K562 (cell line): ENCODE results near the gene NRXN3. TPM values are rescaled to one million over a fixed set of nuclear protein-coding genes. Genes with fewer than 3 reads are reported as not detected.

Experiments used
- ATAC-seq: fragments of 200-7000 bp; cut with Tn5 transposase; 3 replicates; pipeline ENCODE4 v1.9.1; 2020; ENCODE audit warnings: moderate library complexity
- BruUV-seq: library from RNA; stranded (reverse); fragments of 400-500 nt; replicated peaks from 2 replicates; lab custom pipeline; 2021; lab: Mats Ljungman, UMichigan
- CTCF ChIA-PET: fragments of 300-600 bp; formaldehyde crosslinking; extraction: SDS; loops from one replicate; lab custom pipeline; 2021; ENCODE audit warnings: low intra/inter-chr PET ratio; lab: Yijun Ruan, JAX
- POLR2A ChIA-PET: fragments of 300-600, 350-650 bp; sonication (Branson Sonifier 250); formaldehyde crosslinking; extraction: SDS; loops from one replicate; lab custom pipeline; 2021; ENCODE audit warnings: antibody characterized with exemption, inconsistent platforms; lab: Yijun Ruan, JAX
- DNase-seq, 4 experiments: peaks; one replicate each; pipeline versions ENCODE4 v3.0.0 to v3.0.0-alpha.2; 2011 to 2018; ENCODE audit warnings: low spot score in 3 of 4, mixed read lengths in 3 of 4; ENCODE audit errors: extremely low read depth in 1 of 4
- FAIRE-seq: peaks from 2 replicates; lab custom pipeline; 2011; peaks lifted over from hg19 to GRCh38; lab: Jason Lieb, UNC
- H2AFZ ChIP-seq: 2 replicates; pipeline ENCODE4 v1.6.0; 2011; ENCODE audit warnings: low read depth, low read length, control low read depth, inconsistent platforms
- H3K27ac ChIP-seq: fragments of 200-600 bp; 3 replicates; pipeline ENCODE4 v1.8.0; 2011; ENCODE audit warnings: low read depth, mild to moderate bottlenecking, control low read depth, inconsistent platforms, low read length, moderate library complexity, mixed read lengths; ENCODE audit errors: extremely low read depth
- H3K27me3 ChIP-seq, 2 experiments: fragments of 300-600 bp in 1 of 2; 2 replicates in 1 of 2; 3 replicates in 1 of 2; pipeline versions ENCODE4 v1.6.0 to v1.8.0; 2011; ENCODE audit warnings: inconsistent platforms in 2 of 2, low read length in 2 of 2, mild to moderate bottlenecking in 1 of 2, mixed read lengths in 1 of 2, moderate library complexity in 1 of 2; ENCODE audit not compliant: control insufficient read depth in 2 of 2, insufficient read depth in 2 of 2
- H3K36me3 ChIP-seq: fragments of 300-600 bp; 3 replicates; pipeline ENCODE4 v1.8.0; 2011; ENCODE audit warnings: mild to moderate bottlenecking, low read length, inconsistent platforms; ENCODE audit not compliant: control insufficient read depth, insufficient read depth
- H3K4me1 ChIP-seq, 2 experiments: fragments of 200-600 bp in 1 of 2; replicated peaks in 1 of 2; 2 replicates in 1 of 2; 3 replicates in 1 of 2; pipeline versions ENCODE4 v1.5.1 to v1.8.0; 2011; ENCODE audit warnings: inconsistent platforms in 2 of 2, low read length in 2 of 2, mild to moderate bottlenecking in 1 of 2, mixed read lengths in 1 of 2, moderate library complexity in 1 of 2; ENCODE audit not compliant: control insufficient read depth in 2 of 2, insufficient read depth in 2 of 2
- H3K4me2 ChIP-seq: 2 replicates; pipeline ENCODE4 v1.6.1; 2011; ENCODE audit warnings: low read length, control low read depth, inconsistent platforms, mixed read lengths; ENCODE audit not compliant: insufficient read depth
- H3K4me3 ChIP-seq: fragments of 200-600 bp; sonication (generic), shearing (Covaris generic); 2 replicates; pipeline ENCODE4 v1.5.1; 2016; ENCODE audit warnings: control low read depth, inconsistent platforms
- H3K79me2 ChIP-seq: fragments of 200-600 bp; 3 replicates; pipeline ENCODE4 v1.8.0; 2011; ENCODE audit warnings: low read length, inconsistent platforms; ENCODE audit not compliant: control insufficient read depth, insufficient read depth
- H3K9ac ChIP-seq, 2 experiments: 2 replicates each; pipeline versions ENCODE4 v1.6.0 to v1.6.1; 2011; ENCODE audit warnings: low read depth in 2 of 2, low read length in 2 of 2, control low read depth in 1 of 2, inconsistent platforms in 1 of 2, mild to moderate bottlenecking in 1 of 2, mixed read lengths in 1 of 2; ENCODE audit not compliant: insufficient read depth in 1 of 2
- H3K9me1 ChIP-seq: one replicate; pipeline ENCODE4 v1.6.0; 2011; ENCODE audit warnings: inconsistent platforms, mild to moderate bottlenecking, low read length, moderate library complexity; ENCODE audit not compliant: control insufficient read depth, insufficient read depth
- H3K9me3 ChIP-seq: replicated peaks from 2 replicates; pipeline ENCODE4 v1.5.1; 2011; ENCODE audit warnings: low read depth, low read length, inconsistent platforms; ENCODE audit not compliant: control insufficient read depth, insufficient read depth
- H4K20me1 ChIP-seq: replicated peaks from 2 replicates; pipeline ENCODE4 v1.6.1; 2011; ENCODE audit warnings: low read length, inconsistent platforms, mixed read lengths; ENCODE audit not compliant: control insufficient read depth, insufficient read depth
- ARID3A ChIP-seq: IDR thresholded peaks from 2 replicates; pipeline ENCODE4 v1.6.1; 2012; ENCODE audit warnings: low read depth, low read length, improper control_type of control experiment, borderline replicate concordance
- ATF4 ChIP-seq: fragments of 450-650 bp; formaldehyde crosslinking; IDR thresholded peaks from 2 replicates; pipeline ENCODE4 v1.4.0; 2022; ENCODE audit warnings: mild to moderate bottlenecking, moderate library complexity
- CBX8 ChIP-seq: fragments of 200-600 bp; sonication (generic); IDR thresholded peaks from 2 replicates; pipeline ENCODE4 v1.6.1; 2012; ENCODE audit warnings: borderline replicate concordance, mixed run types, low read depth, mild to moderate bottlenecking, moderate library complexity, mixed read lengths, low read length, control low read depth, inconsistent platforms; ENCODE audit not compliant: poor library complexity, severe bottlenecking; ENCODE audit errors: extremely low read depth
- CREBBP ChIP-seq: IDR thresholded peaks from one replicate; pipeline ENCODE4 v1.6.1; 2012; ENCODE audit warnings: low read depth, mild to moderate bottlenecking, control low read depth, inconsistent platforms, low read length
- DPF2 ChIP-seq: fragments of 450-650 bp; IDR thresholded peaks from 2 replicates; pipeline ENCODE4 v1.6.1; 2016
- JUND ChIP-seq, 2 experiments: IDR thresholded peaks; 2 replicates in 1 of 2; 3 replicates in 1 of 2; pipeline ENCODE4 v1.6.1; 2011; ENCODE audit warnings: borderline replicate concordance in 2 of 2, low read depth in 2 of 2, low read length in 2 of 2, improper control_type of control experiment in 1 of 2, missing biosample characterization in 1 of 2, missing genetic modification characterization in 1 of 2, missing genetic modification reagents in 1 of 2
- MTF1 ChIP-seq: fragments of 250-450 bp; sonication (Bioruptor Pico); IDR thresholded peaks from 2 replicates; pipeline ENCODE4 v1.9.0; 2021; ENCODE audit warnings: moderate library complexity, mild to moderate bottlenecking, inconsistent platforms, borderline replicate concordance
- MYBL2 ChIP-seq, 2 experiments: fragments of 450-650 bp in 1 of 2; sonication (generic) in 1 of 2; formaldehyde crosslinking in 1 of 2; IDR thresholded peaks; 2 replicates each; pipeline versions ENCODE4 v1.6.1 to v1.8.1; 2017 to 2022; ENCODE audit warnings: borderline replicate concordance in 1 of 2, inconsistent platforms in 1 of 2, low read depth in 1 of 2, mild to moderate bottlenecking in 1 of 2, missing genetic modification reagents in 1 of 2, moderate library complexity in 1 of 2
- NFE2 ChIP-seq: IDR thresholded peaks from 2 replicates; pipeline ENCODE4 v1.6.1; 2014; ENCODE audit warnings: antibody characterized with exemption, low read depth
- NFIX ChIP-seq: fragments of 250-450 bp; sonication (Bioruptor Pico); IDR thresholded peaks from 2 replicates; pipeline ENCODE4 v1.4.0; 2020; ENCODE audit warnings: low read depth, mild to moderate bottlenecking, moderate library complexity
- RBM34 ChIP-seq: fragments of 200-400 bp; formaldehyde crosslinking; IDR thresholded peaks from 2 replicates; pipeline ENCODE4 v1.6.1; 2018; ENCODE audit warnings: low read length, borderline replicate concordance; ENCODE audit not compliant: insufficient read depth
- SREBF2 ChIP-seq: sonication (generic); formaldehyde crosslinking; IDR thresholded peaks from 2 replicates; pipeline ENCODE4 v1.4.0; 2020; ENCODE audit warnings: mild to moderate bottlenecking, missing genetic modification reagents
- WHSC1 ChIP-seq: IDR thresholded peaks from one replicate; pipeline ENCODE4 v1.6.1; 2012; ENCODE audit warnings: low read length, control low read depth, inconsistent platforms
- ZBTB49 ChIP-seq: sonication (generic); formaldehyde crosslinking; IDR thresholded peaks from 2 replicates; pipeline ENCODE4 v1.8.0; 2022; ENCODE audit warnings: missing genetic modification reagents, mild to moderate bottlenecking, borderline replicate concordance
- ZNF239 ChIP-seq: fragments of 250-450 bp; sonication (Bioruptor Pico); IDR thresholded peaks from 2 replicates; pipeline ENCODE4 v1.4.0; 2020; ENCODE audit warnings: mild to moderate bottlenecking
- ZNF707 ChIP-seq: fragments of 250-450 bp; sonication (Bioruptor Pico); conservative IDR thresholded peaks from 2 replicates; pipeline ENCODE4 v1.8.0; 2022; ENCODE audit warnings: inconsistent platforms, mild to moderate bottlenecking, moderate library complexity
- WGBS: fragments of 100-300 bp; shearing (Covaris generic); methylation state at CpG from one replicate; pipeline ENCODE4 v1.1.6; 2016; ENCODE audit warnings: low coverage, mixed read lengths; ENCODE audit not compliant: insufficient coverage; ENCODE audit errors: missing lambda C conversion rate; 5-methylcytosine and 5-hydroxymethylcytosine counted together
- in situ Hi-C: fragments of 300-500 bp; cut with MboI; formaldehyde crosslinking; loops from 4 replicates; pipeline ENCODE4 v1.15.0; 2018; ENCODE audit warnings: inconsistent platforms, mixed read lengths
- intact Hi-C: fragments of 100-400 bp; cut with micrococcal nuclease; formaldehyde crosslinking; loops from 2 replicates; pipeline ENCODE4 v1.14.2; 2022
- polyA plus RNA-seq, 8 experiments: library from polyadenylated mRNA; depleted of rRNA in 4 of 8; stranded (reverse) in 5 of 8; unstranded in 3 of 8; fragments of >200 nt; fragmentation: Nextera tagmentation in 2 of 8; fragmentation: Illumina TruSeq in 1 of 8; extraction: Ambion mirVana in 2 of 8; extraction: Trizol in 1 of 8; gene quantifications; 2 replicates each; pipeline versions ENCODE4 v1.2.1 to v1.2.3, GENCODE V29; 2011 to 2014; ENCODE audit warnings: inconsistent platforms in 1 of 8, missing spikeins in 1 of 8
- total RNA-seq, 7 experiments: library from RNA; depleted of rRNA in 6 of 7; stranded (reverse); fragments of >200 nt in 6 of 7; fragmentation: Illumina TruSeq in 2 of 7; extraction: Trizol in 2 of 7; gene quantifications; 2 replicates each; pipeline versions ENCODE4 v1.2.1 to v1.2.3, GENCODE V29; 2011 to 2021; ENCODE audit warnings: low replicate concordance in 1 of 7

The NRXN3 gene
- total and polyA plus RNA-seq, 9 of the 15 experiments (the other 6 are each of a cell fraction or from before 2014, with no cell fraction given), result 0.09 TPM; not detected in 8

DNA sequence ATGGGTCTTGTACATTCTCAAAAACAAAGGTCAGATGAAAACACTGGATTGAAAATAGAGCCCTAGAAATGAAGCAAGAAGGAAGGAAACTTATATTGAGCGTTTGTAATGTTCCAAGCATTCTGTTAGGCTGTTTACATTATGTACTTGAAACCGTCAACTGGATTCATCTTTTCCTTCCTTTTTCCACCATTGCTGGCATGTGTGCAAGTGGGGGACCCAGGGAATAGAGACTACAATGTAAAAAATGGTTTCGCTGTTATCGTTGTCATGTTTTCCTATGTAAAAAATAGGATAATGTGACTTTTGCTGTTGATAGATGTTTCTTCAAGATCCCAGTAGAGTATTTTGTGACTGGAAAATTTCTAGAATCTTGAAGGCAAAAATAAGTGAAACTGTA is 913.2 kb downstream of the NRXN3 start (continued):
- TF ChIP-seq MYBL2 (IDR thresholded peaks at IDR 0.05; ENCODE audit: low read depth) (no peak), MYBL2 (CRISPR knock-in tag; IDR thresholded peaks at IDR 0.05; ENCODE audit: borderline replicate concordance) (no peak), CBX8 (no peak), WHSC1 (no peak), RBM34 (no peak), DPF2 (no peak)

- H3K4me3 ChIP-seq, result no peak overlapping the region
- H2AFZ ChIP-seq, result no peak overlapping the region
- H3K9me3 ChIP-seq, result no peaks in the 10 kb centered on the region
- DNase-seq (no peak), ATAC-seq (no peak), FAIRE-seq (no peak)
- intact Hi-C loops, result no loop called here
- no peaks in the 10 kb centered on the region for H3K79me2 ChIP-seq
- no peaks in the 10 kb centered on the region for H3K27me3 ChIP-seq
- H3K4me2 ChIP-seq, result no peak overlapping the region
- H3K36me3 ChIP-seq, result no peaks in the 10 kb centered on the region
- no peaks in the 10 kb centered on the region for H3K4me1 ChIP-seq
- ChIA-PET CTCF (no interaction called here), POLR2A (no interaction called here)
- WGBS, result 3% methylated on average over 4 of the region's 4 CpGs
- no TSS peak for BruUV-seq
- H3K27ac ChIP-seq, result no peak overlapping the region
- no peak overlapping the region for H3K9ac ChIP-seq
- no peaks in the 10 kb centered on the region for H3K9me1 ChIP-seq
- no peaks in the 10 kb centered on the region for H4K20me1 ChIP-seq
- in situ Hi-C loops, result no loop called here
- TF ChIP-seq ARID3A (no peak), CREBBP (no peak), ATF4 (no peak), ZNF239 (no peak), NFE2 (no peak), ZBTB49 (CRISPR knock-in tag) (no peak), NFIX (CRISPR knock-in tag) (no peak), SREBF2 (CRISPR knock-in tag) (no peak), MTF1 (CRISPR knock-in tag) (no peak), JUND (IDR thresholded peaks at IDR 0.05; ENCODE audit: borderline replicate concordance, low read depth, low read length) (no peak), JUND (tag; IDR thresholded peaks at IDR 0.05; ENCODE audit: borderline replicate concordance, low read depth, low read length) (no peak), ZNF707 (CRISPR knock-in tag) (no peak)
Measured at GRCh38 chr14:79084861-79085260, 914.7 kb downstream of the NRXN3 start.
